ENCODE data around the gene C11orf91.
A peak's percentile ranks its signal among the peaks of the same experiment; 100 is the strongest.
"Not testable (repeated sequence)": the region's sequence is repeated elsewhere in the genome, so short reads cannot be mapped to it uniquely, and the experiment has no call there.

Gene C11orf91

DNA sequence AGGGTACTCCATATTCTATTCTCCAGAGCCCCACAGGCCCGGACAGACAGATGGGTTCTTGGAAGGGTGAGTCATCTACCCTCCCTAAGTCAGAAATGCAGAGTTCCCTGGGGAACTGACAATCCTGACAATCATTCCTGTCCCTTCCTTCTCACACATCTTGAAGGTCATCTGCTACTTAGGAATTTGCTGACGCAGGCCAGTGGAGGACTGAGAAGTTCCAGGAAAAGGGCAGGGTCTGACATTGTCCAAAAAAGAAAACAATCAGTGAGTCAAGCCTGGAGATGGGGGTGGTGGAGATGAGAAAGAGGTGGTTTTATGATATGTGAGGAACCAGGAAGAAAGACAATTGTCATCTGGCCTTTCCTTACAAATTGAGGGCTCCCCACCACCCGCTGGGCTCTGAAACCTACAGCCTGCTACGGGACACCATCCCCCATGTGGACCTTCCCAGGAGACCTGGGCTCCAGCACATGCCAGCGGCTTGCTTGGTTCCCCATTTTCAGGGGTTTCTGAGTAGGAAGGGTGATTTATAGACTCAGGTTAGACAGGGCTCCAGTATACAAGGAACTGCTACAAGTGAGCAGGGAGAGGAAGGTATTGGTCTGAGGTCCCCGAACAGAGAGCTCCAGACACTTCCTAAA, 22.7 kb upstream of the C11orf91 start:
- in situ Hi-C loops (cut with MboI; ENCODE audit: low pct_unique_long_range_greater_than_20kb, low sequenced_read_pairs): no loop called here
- peak; percentile 79 for DNase-seq

DNA sequence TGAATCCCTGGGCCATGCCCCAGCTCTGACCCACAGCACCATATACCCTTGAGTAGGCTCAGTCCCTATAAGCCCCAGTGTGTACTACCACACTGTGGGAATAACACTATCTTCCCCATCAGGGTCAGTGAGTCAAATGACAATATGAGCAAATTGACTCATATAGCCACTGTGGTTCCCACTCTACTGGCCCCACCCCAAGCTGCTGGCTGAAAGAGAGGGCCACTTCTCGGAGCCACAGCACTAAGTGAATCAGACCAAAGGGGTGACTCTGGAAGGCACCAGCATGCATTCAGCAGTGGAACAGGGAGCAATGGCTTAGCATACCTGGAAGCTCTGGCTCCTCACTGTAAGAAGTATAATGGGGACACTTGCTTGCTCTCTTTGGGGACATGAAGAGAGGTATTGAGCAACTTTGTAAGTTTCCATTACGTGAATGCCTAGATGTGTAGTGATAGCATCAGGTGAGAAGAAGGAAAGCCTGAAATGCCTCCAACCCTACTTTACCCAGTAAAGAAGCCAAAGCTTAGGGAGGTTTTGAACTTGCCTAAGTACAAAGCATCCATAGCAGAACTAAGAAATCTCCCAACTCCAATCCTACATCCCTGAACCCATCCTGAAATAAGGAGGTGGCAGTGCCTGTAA, 22.1 kb upstream of the C11orf91 start:
- in situ Hi-C loops (cut with MboI; ENCODE audit: low pct_unique_long_range_greater_than_20kb, low sequenced_read_pairs): no loop called here
- no peak for DNase-seq

GRCh38 chr11:33721984-33722383, 21.4 kb upstream of the C11orf91 start:
- in situ Hi-C loops (cut with MboI; ENCODE audit: low pct_unique_long_range_greater_than_20kb, low sequenced_read_pairs): no loop called here
- no peak for DNase-seq

- in situ Hi-C loops (cut with MboI; ENCODE audit: low pct_unique_long_range_greater_than_20kb, low sequenced_read_pairs): no loop called here
These were observed 20.8 kb upstream of the C11orf91 start for GRCh38 chr11:33721426-33721825.

DNA sequence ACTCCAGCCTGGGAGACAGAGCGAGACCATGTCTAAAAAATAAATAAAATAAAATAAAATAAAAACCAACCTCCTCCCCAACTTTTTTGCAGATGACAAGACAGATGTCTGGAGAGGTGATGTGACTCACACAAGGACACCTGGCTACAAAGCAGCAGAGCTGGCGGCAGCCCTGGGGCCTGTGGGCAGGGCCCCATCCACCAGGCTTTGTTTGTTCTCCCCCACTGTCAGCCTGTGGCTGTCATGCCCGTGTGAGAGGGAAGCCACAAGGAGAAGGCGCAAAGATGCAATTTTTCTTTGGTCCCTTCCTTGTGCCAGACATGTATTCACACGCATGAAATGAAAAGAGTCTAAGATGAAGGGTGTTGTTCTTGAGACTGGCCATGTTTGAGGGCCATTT, 19.0 kb upstream of the C11orf91 start:
- no peak for DNase-seq
- in situ Hi-C loops (cut with MboI; ENCODE audit: low pct_unique_long_range_greater_than_20kb, low sequenced_read_pairs): no loop called here

More at GRCh38 chr11:33721426-33721825, 20.8 kb upstream of the C11orf91 start:
- no peak for DNase-seq

GRCh38 chr11:33718440-33718839, 17.8 kb upstream of the C11orf91 start:
- in situ Hi-C loops (cut with MboI; ENCODE audit: low pct_unique_long_range_greater_than_20kb, low sequenced_read_pairs): no loop called here

DNA sequence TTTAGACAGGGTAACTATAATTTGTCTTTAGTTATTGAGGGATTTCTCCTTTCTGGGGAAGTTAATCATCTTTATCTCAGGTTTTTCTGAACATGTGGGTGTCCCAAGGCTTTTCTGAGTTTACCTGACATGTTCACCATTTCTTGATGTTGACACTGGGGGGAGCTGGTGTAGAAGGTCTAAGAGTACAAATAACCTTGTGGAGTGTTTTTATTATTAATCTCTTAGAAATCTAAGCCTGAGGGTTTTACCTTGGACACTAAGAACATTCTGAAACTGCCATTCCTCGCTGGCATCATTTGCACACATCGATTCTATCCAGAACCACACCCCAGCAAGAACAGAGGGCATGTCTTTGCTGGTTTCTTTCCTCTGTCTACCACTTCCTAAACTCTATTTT, 15.6 kb upstream of the C11orf91 start:
- in situ Hi-C loops (cut with MboI; ENCODE audit: low pct_unique_long_range_greater_than_20kb, low sequenced_read_pairs): no loop called here
- DNase-seq: peak; percentile 43

More at GRCh38 chr11:33718440-33718839, 17.8 kb upstream of the C11orf91 start:
- DNase-seq: no peak

GRCh38 chr11:33713856-33714398, 13.3 kb upstream of the C11orf91 start:
- DNase-seq: no peak
- in situ Hi-C loops (cut with MboI; ENCODE audit: low pct_unique_long_range_greater_than_20kb, low sequenced_read_pairs): no loop called here

- in situ Hi-C loops (cut with MboI; ENCODE audit: low pct_unique_long_range_greater_than_20kb, low sequenced_read_pairs): no loop called here
- peak; percentile 35 for DNase-seq
These were observed 12.7 kb upstream of the C11orf91 start for GRCh38 chr11:33713151-33713855.

DNA sequence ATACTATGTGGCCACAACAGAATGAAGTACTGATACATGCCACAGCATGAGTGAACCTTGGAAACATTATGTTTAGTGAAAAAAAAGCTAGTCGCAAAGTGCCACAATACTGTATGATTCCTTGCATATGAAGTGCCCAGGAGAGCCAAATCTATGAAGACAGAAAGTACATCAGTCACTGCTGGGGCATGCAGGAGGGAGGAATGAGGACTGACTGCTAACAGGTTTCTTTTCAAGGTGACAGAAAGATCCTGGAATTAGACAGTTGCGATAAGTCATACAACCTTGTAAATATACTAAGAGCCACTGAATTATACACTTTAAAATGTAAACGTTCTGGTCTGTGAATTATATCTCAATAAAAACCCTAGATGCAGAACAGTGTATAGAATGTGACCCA, 11.8 kb upstream of the C11orf91 start:
- no peak for DNase-seq
- in situ Hi-C loops (cut with MboI; ENCODE audit: low pct_unique_long_range_greater_than_20kb, low sequenced_read_pairs): no loop called here

DNA sequence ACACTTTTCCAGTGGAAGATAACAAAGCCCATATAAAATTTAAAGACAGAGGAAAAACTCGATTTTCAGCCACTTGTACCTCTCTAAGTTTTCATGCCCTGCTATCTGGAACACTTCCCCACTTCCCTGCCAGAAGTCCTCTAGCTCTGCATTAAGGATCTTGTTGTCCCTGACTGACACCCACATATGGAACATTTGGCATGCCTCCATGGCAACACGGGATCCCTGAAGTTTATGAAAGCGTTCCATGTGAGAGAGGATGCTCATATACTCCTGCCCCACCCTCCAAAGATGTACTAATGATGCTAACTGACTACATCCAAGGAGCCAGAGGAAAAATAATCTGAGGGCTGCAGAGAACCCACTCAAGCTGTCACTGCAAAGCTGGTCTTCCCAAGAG, 8.8 kb upstream of the C11orf91 start:
- in situ Hi-C loops (cut with MboI; ENCODE audit: low pct_unique_long_range_greater_than_20kb, low sequenced_read_pairs): no loop called here
- DNase-seq: no peak

DNA sequence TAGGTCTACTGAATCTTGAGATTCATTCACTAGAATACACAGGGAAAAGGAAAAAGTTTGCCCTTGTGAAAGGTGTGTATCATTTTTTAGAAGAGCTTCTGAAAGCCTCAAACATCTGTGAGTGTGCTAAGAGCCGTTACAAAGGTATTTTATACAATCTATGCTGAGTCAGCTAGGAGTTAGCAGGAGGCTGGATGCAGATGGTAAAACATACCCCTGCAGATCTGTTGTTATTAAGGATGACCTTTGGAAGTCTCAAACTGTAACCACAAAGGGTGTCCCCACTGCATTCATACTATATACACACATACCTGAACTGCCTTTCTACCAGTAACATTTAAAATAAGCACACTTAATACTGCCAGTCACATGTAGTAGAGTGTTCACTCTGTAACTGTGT, 8.4 kb upstream of the C11orf91 start:
- in situ Hi-C loops (cut with MboI; ENCODE audit: low pct_unique_long_range_greater_than_20kb, low sequenced_read_pairs): no loop called here
- DNase-seq: no peak

DNA sequence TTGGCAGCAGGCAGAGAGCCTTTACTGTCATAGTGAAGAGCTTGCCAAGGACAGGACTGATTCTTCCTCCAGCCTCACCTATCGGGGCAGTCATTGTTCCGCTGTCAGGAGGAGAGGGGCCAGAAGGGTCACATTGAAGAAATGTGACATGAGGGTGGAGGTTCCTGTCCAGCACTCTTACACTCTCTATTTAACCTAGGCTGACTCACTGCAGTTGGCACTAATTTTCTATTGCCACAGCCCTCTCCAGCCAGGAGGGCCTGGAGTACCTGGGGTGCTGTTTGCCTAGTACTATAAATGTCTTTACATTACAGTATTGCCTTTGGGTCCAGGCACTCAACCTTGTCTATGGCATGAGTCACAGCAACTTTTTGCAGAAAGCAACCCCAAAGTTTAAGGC, 7.2 kb upstream of the C11orf91 start:
- in situ Hi-C loops (cut with MboI; ENCODE audit: low pct_unique_long_range_greater_than_20kb, low sequenced_read_pairs); DNase-seq: not testable (repeated sequence)

DNA sequence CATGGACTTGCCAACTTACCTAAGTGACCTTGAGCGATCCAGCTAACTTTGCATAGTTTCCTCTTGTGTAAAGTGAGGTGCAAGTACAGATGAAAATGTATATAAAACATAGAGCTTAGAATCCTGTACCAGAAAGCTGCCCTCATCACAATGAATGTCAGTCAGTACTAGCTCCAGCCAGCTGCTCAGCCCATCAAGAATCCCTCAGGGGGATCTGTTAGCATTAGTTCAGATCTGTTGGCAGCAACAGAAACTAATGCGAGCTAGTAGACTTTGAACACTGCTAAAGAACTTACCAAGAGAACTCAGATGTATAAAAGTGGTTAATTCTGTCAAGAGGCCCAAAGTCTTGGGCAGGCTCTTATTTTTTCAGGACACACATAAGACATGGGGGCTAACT, 6.3 kb upstream of the C11orf91 start:
- in situ Hi-C loops (cut with MboI; ENCODE audit: low pct_unique_long_range_greater_than_20kb, low sequenced_read_pairs): no loop called here
- DNase-seq: no peak

DNA sequence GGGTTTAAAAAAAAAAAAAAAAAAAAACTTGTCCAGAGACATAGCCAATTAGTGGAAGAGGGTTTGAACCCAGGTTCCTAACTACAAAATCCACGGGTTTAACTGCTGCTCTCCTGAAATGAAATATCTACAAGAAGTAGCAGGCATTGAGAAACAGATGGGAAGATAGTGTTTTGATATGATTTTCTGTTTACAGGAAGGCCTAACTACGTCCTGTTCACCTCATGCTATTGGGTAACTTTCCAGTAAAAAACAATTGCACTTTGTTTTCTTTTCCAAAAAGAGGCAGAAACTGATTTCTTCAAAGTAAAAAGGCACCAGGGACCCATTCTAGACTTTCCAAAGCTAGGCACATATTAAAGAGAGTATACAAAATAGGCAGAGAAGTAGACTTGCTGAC, 5.9 kb upstream of the C11orf91 start:
- in situ Hi-C loops (cut with MboI; ENCODE audit: low pct_unique_long_range_greater_than_20kb, low sequenced_read_pairs): no loop called here
- no peak for DNase-seq

DNA sequence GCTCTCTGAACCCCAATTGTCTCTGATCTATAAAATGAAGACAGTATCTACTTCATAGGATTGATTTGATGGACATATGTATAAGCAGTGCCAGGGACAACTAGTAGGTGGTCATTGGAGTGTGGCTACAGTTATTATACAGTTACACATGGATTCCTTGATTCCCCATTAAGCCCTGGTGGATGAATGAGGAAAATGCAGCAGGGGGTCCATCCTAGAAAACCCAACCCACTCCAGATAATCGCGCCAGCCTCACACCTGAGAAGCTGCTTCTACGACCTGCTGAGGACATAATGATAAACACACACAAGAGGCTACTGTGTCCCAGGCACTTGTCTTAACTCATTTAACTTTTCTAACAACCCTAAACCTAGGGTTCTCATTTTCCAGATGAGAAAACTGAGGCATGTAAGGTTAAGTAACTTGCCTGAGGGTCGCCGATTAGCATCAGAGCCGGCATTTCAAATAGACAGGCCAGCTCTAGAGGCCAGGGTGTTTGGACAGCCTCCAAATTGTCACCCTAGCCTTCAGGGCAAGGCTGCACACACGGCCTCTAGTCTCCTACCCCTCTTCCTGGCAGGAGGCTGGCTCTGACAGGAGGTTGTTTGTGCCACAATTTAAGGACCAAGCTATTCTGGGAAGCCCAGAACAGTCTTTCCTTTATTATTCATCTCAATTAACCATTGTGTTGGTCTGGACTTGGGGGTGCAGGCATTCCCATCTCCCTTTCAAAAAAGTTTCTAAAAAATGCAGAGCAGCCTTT, 3.8 kb upstream of the C11orf91 start:
- no peak for DNase-seq
- in situ Hi-C loops (cut with MboI; ENCODE audit: low pct_unique_long_range_greater_than_20kb, low sequenced_read_pairs): no loop called here

GRCh38 chr11:33703788-33704187, 3.2 kb upstream of the C11orf91 start:
- in situ Hi-C loops (cut with MboI; ENCODE audit: low pct_unique_long_range_greater_than_20kb, low sequenced_read_pairs): no loop called here
- DNase-seq: no peak

GRCh38 chr11:33703234-33703633, 2.6 kb upstream of the C11orf91 start:
- DNase-seq: no peak
- in situ Hi-C loops (cut with MboI; ENCODE audit: low pct_unique_long_range_greater_than_20kb, low sequenced_read_pairs): no loop called here
